BLaER1 treated with 17β-estradiol and CSF1 and Interleukin-3, amounts not matched to agents 10 nM and 100 nM (cell line): ENCODE measurements around the gene UBAP1L.
"Not testable (repeated sequence)": the region's sequence is repeated elsewhere in the genome, so short reads cannot be mapped to it uniquely, and the experiment has no call there.

ENCODE experiments used
- H3K27ac ChIP-seq, 11 experiments: shearing (Covaris generic); formaldehyde crosslinking; 2 replicates each; pipeline ENCODE4 v1.8.1; 2022
- H3K27me3 ChIP-seq, 11 experiments: shearing (Covaris generic); formaldehyde crosslinking; 2 replicates each; pipeline ENCODE4 v1.8.1; 2022
- H3K36me3 ChIP-seq, 11 experiments: shearing (Covaris generic); formaldehyde crosslinking; 2 replicates each; pipeline ENCODE4 v1.8.1; 2022
- H3K4me1 ChIP-seq, 10 experiments: shearing (Covaris generic); formaldehyde crosslinking; 2 replicates each; pipeline ENCODE4 v1.8.1; 2022
- H3K4me2 ChIP-seq, 11 experiments: shearing (Covaris generic); formaldehyde crosslinking; 2 replicates each; pipeline ENCODE4 v1.8.1; 2022
- H3K4me3 ChIP-seq, 10 experiments: shearing (Covaris generic); formaldehyde crosslinking; 2 replicates each; pipeline ENCODE4 v1.8.1; 2022
- H3K9ac ChIP-seq, 11 experiments: shearing (Covaris generic); formaldehyde crosslinking; 2 replicates each; pipeline ENCODE4 v1.8.1; 2022
- H3K9me3 ChIP-seq, 11 experiments: shearing (Covaris generic); formaldehyde crosslinking; replicated peaks in 1 of 11; 2 replicates each; pipeline ENCODE4 v1.8.1; 2022
- H4K20me1 ChIP-seq, 11 experiments: shearing (Covaris generic); formaldehyde crosslinking; 2 replicates each; pipeline ENCODE4 v1.8.1; 2022
- Cebpa-rat ChIP-seq, 11 experiments: shearing (Covaris generic); IDR thresholded peaks; 2 replicates each; pipeline ENCODE4 v1.8.1; 2022

Gene UBAP1L

GRCh38 chr15:65115086-65115485 lies at the start of gene UBAP1L:
TSS of gene UBAP1L (minus strand) at chr15:65115200. CDS start at chr15:65106215, 8,985 bp downstream.
- no peak within 1 kb of the TSS for H3K4me2 ChIP-seq
- H3K27ac ChIP-seq, result no peak within 1 kb of the TSS
- H3K4me3 ChIP-seq, result no peak within 1 kb of the TSS
- no peaks in the 10 kb centered on the region for H3K9me3 ChIP-seq
- H3K9ac ChIP-seq, result no peak within 1 kb of the TSS
- H3K4me1 ChIP-seq, result no peaks in the 10 kb centered on the region; a peak in 1 of 20 replicates
- no peaks in the 10 kb centered on the region for H3K27me3 ChIP-seq
- no peak for TF ChIP-seq Cebpa-rat (IDR thresholded peaks at IDR 0.05)
- peaks cover 0 to 22% (median 2%) of the 10 kb centered on the region in 11 experiments; a peak in 11 of 22 replicates for H4K20me1 ChIP-seq
- peaks cover 83 to 99% (median 92%) of the 10 kb centered on the region in 11 experiments for H3K36me3 ChIP-seq

DNA sequence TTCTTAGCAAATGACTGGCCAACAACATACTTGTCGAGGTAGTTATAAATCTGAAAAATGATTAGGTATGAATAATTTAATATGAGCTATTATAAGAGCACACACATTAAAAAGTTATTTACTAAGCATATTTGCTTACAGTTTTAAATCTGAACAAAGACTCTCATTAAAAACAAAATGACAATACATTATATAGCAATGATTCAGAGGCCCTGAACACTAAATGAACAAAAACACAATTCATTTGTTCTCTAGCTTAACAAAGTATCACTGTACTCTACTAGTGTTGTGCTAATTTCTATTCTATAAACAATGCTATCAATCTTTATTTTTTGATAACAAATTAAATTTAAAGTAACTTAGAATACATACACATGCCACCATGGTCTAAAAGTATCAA lies 49.1 kb upstream of the UBAP1L start:
- TF ChIP-seq Cebpa-rat (IDR thresholded peaks at IDR 0.05), result no peak
- no peak overlapping the region for H3K4me3 ChIP-seq
- H3K9ac ChIP-seq, result no peak overlapping the region
- no peaks in the 10 kb centered on the region for H3K4me1 ChIP-seq
- no peak overlapping the region for H3K27ac ChIP-seq
- H4K20me1 ChIP-seq, result peaks cover 23 to 92% (median 62%) of the 10 kb centered on the region in 11 experiments; a peak in 20 of 22 replicates
- H3K36me3 ChIP-seq, result peaks cover 75 to 91% (median 87%) of the 10 kb centered on the region in 11 experiments
- no peak overlapping the region for H3K4me2 ChIP-seq
- H3K9me3 ChIP-seq, result no peaks in the 10 kb centered on the region
- H3K27me3 ChIP-seq, result no peaks in the 10 kb centered on the region

DNA sequence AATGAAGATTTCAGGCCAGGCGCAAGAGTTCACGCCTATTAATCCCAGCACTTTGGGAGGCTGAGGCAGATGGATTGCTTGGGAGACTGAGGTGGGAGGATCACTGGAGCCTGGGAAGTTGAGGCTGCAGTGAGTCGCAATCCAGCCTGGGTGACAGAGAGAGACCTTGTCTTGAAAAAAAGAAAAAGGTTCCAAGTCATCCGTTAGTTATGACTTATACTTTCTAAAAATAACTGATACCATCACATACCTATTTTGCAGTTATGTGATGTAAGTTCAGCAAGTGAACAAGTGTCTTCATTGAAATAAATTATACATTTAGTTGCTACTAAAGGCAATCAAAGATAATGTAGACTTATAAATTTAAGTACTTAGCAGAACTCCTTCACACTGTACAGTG lies 48.0 kb upstream of the UBAP1L start:
- Histone ChIP-seq H3K27ac (no peak overlapping the region), H3K4me3 (no peak overlapping the region), H3K27me3 (no peaks in the 10 kb centered on the region), H3K36me3 (peaks cover 81 to 96% (median 92%) of the 10 kb centered on the region in 11 experiments), H3K9me3 (no peaks in the 10 kb centered on the region), H3K4me2 (no peak overlapping the region), H3K9ac (no peak overlapping the region), H3K4me1 (no peaks in the 10 kb centered on the region), H4K20me1 (peaks cover 24 to 97% (median 59%) of the 10 kb centered on the region in 11 experiments; a peak in 20 of 22 replicates)
- TF ChIP-seq Cebpa-rat (IDR thresholded peaks at IDR 0.05), result no peak

GRCh38 chr15:65156692-65157091 lies 41.7 kb upstream of the UBAP1L start:
- no peaks in the 10 kb centered on the region for H3K27me3 ChIP-seq
- TF ChIP-seq Cebpa-rat (IDR thresholded peaks at IDR 0.05), result no peak
- no peak overlapping the region for H3K9ac ChIP-seq
- H3K36me3 ChIP-seq, result peaks cover 92 to 98% (median 96%) of the 10 kb centered on the region in 11 experiments
- H3K27ac ChIP-seq, result no peak overlapping the region
- H4K20me1 ChIP-seq, result peaks cover 0 to 84% (median 31%) of the 10 kb centered on the region in 11 experiments; a peak in 17 of 22 replicates
- no peaks in the 10 kb centered on the region for H3K9me3 ChIP-seq
- H3K4me2 ChIP-seq, result no peak overlapping the region
- H3K4me1 ChIP-seq, result no peaks in the 10 kb centered on the region
- no peak overlapping the region for H3K4me3 ChIP-seq

DNA sequence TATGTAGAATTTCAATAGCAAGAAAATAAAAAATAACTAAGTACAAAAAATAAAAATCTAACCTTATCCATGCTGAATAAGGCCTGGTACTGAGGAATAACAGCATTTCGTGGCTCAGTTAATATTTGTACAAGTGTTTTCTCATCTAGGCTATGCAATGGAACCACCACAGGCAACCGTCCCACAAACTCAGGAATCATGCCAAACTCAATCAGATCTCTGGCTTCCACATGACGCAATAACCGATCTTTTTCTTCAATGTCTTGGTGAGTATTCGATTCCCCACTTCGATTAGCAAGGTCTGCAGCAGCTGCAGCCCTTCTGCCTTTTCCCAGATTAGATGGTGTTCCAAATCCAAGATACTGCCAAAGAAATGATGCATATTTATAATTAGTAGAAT lies 39.7 kb upstream of the UBAP1L start:
- peak in 3 of 11 experiments; percentile 20 to 71 (median 29); a peak in 2 of 22 replicates for TF ChIP-seq Cebpa-rat (IDR thresholded peaks at IDR 0.05)
- Histone ChIP-seq H3K27ac (no peak overlapping the region), H3K4me2 (no peak overlapping the region), H3K4me3 (no peak overlapping the region), H3K9ac (no peak overlapping the region), H3K36me3 (peaks cover 97 to 100% (median 100%) of the 10 kb centered on the region in 11 experiments), H3K27me3 (no peaks in the 10 kb centered on the region), H4K20me1 (peaks cover 0 to 76% (median 14%) of the 10 kb centered on the region in 11 experiments; a peak in 12 of 22 replicates), H3K4me1 (no peaks in the 10 kb centered on the region), H3K9me3 (no peaks in the 10 kb centered on the region)

DNA sequence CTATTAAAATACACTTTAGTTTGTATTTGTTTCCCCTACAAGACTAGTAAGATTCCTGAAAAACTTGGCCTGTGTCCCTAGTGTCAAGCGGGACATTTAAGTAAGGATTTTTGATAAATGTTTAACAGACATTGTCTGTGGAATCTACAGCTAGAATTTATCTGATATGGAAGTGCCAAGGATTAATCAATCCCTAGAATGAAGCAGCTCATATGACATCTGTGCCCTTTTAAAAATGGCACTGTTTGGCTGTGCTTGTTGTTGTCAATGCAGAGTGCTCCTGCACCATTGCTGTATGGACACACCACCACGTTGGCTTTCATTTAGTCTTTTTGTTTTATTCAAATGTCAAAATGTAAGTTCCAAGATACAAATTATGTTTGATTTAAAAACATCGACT lies 32.9 kb upstream of the UBAP1L start:
- Histone ChIP-seq H4K20me1 (peaks cover 0 to 16% (median 0%) of the 10 kb centered on the region in 11 experiments; a peak in 3 of 22 replicates), H3K9ac (no peak overlapping the region), H3K4me3 (no peak overlapping the region), H3K27ac (no peak overlapping the region), H3K9me3 (no peaks in the 10 kb centered on the region), H3K36me3 (peaks cover 66 to 86% (median 76%) of the 10 kb centered on the region in 11 experiments), H3K4me1 (no peaks in the 10 kb centered on the region), H3K4me2 (no peak overlapping the region), H3K27me3 (no peaks in the 10 kb centered on the region)
- no peak for TF ChIP-seq Cebpa-rat (IDR thresholded peaks at IDR 0.05)

DNA sequence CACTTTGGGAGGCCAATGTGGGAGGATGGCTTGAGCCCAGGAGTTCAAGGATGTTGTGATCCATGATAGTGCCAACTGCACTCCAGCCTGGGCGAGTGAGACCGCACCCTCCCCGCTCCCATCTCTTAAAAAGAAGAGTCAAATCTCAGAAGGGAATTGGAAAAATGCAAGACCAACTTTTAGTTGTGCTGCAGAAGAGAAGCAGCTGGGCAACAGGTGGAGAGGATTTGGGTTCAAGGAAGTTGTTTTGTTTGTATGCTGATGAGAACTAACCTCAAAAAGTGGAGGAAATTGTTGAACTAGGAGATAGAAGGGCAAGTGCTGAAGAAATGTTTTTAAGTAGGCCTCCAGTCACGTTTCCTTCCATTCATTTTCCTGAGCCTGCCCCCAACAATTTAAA lies 31.4 kb upstream of the UBAP1L start:
- no peak for TF ChIP-seq Cebpa-rat (IDR thresholded peaks at IDR 0.05)
- Histone ChIP-seq H3K4me3 (no peak overlapping the region), H3K4me2 (no peak overlapping the region), H4K20me1 (peaks cover 0 to 15% (median 0%) of the 10 kb centered on the region in 11 experiments; a peak in 3 of 22 replicates), H3K36me3 (peaks cover 53 to 72% (median 62%) of the 10 kb centered on the region in 11 experiments), H3K9me3 (no peaks in the 10 kb centered on the region), H3K27ac (no peak overlapping the region), H3K4me1 (no peaks in the 10 kb centered on the region), H3K27me3 (no peaks in the 10 kb centered on the region), H3K9ac (no peak overlapping the region)

DNA sequence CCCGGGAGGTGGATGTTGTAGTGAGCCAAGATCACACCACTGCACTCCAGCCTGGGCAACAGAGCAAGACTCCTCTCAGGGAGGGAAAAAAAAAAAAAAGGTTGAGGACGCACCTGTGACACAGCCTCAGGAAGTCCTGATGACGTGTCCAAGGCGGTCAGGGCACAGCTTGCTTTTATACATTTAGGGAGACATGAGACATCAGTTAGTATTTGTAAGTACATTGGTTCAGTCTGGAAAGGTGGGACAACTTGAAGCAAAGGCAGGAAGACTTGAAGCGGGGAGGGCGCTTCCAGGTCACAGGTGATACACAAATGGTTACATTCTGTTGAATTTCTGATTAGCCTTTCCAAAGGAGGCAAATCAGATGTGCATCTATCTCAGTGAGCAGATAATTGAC lies 23.6 kb upstream of the UBAP1L start:
- Histone ChIP-seq H3K36me3 (peaks cover 0 to 14% (median 8%) of the 10 kb centered on the region in 11 experiments; a peak in 5 of 22 replicates), H3K9me3 (peaks cover 27 to 41% (median 34%) of the 10 kb centered on the region in 11 experiments)
- H3K4me2 ChIP-seq, H3K27me3 ChIP-seq, H3K4me3 ChIP-seq, H3K4me1 ChIP-seq, H4K20me1 ChIP-seq, H3K9ac ChIP-seq, H3K27ac ChIP-seq: not testable (repeated sequence)

DNA sequence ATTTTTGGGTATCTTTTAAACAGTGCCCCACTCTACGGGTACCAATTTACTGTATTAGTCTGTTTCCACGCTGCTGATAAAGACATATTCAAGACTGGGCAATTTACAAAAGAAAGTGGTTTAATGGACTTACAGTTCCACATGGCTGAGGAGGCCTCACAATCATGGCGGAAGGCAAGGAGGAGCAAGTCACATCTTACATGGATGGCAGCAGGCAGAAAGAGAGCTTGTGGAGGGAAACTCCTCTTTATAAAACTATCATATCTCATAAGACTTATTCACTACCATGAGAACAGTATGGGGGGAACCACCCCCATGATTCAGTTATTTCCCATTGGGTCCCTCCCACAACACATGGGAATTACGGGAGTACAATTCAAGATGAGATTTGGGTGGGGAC lies 22.9 kb upstream of the UBAP1L start:
- Histone ChIP-seq H3K9me3 (peaks cover 27 to 41% (median 34%) of the 10 kb centered on the region in 11 experiments), H3K36me3 (peaks cover 0 to 14% (median 8%) of the 10 kb centered on the region in 11 experiments; a peak in 5 of 22 replicates)
- H3K27ac ChIP-seq, H4K20me1 ChIP-seq, H3K4me1 ChIP-seq, H3K27me3 ChIP-seq, H3K4me3 ChIP-seq, H3K9ac ChIP-seq, H3K4me2 ChIP-seq: not testable (repeated sequence)

DNA sequence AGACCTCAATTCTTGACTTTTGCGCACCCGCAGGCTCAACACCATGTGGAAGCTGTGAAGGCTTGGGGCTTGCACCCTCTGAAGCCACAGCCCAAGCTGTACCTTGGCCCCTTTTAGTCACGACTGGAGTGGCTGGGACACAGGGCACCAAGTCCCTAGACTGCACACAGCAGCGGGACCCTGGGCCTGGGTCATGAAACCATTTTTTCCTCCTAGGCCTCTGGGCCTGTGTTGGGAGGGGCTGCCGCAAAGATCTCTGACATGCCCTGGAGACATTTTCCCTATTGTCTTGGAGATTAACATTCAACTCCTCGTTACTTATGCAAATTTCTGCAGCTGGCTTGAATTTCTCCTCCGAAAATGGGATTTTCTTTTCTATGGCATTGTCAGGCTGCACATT lies 22.1 kb upstream of the UBAP1L start:
- not testable (repeated sequence) for H3K27me3 ChIP-seq, H3K27ac ChIP-seq, H3K4me2 ChIP-seq, H3K9ac ChIP-seq, H3K4me3 ChIP-seq
- Histone ChIP-seq H3K4me1 (peaks cover 9 to 15% (median 11%) of the 10 kb centered on the region in 10 experiments), H3K9me3 (peaks cover 27 to 41% (median 34%) of the 10 kb centered on the region in 11 experiments), H4K20me1 (peaks cover 0 to 13% (median 9%) of the 10 kb centered on the region in 11 experiments; a peak in 7 of 22 replicates), H3K36me3 (peaks cover 0 to 14% (median 8%) of the 10 kb centered on the region in 11 experiments; a peak in 5 of 22 replicates)
